B cell (primary cell): ENCODE results near the gene MAPKAP1. TPM values are rescaled to one million over a fixed set of nuclear protein-coding genes. Genes with fewer than 3 reads are reported as not detected.
"Not testable (repeated sequence)": the region's sequence is repeated elsewhere in the genome, so short reads cannot be mapped to it uniquely, and the experiment has no call there.

Experiments
- ATAC-seq: fragments of 200-7000 bp; cut with Tn5 transposase; one replicate; pipeline ENCODE4 v1.10.0; 2021; ENCODE audit warnings: low read depth, mild to moderate bottlenecking, moderate number of reproducible peaks, moderate library complexity
- CTCF ChIA-PET: fragments of 350-600 bp; sonication (Branson Sonifier 250); formaldehyde crosslinking; loops from one replicate; lab custom pipeline; 2021; ENCODE audit warnings: antibody characterized with exemption, inconsistent platforms; lab: Charles Lee
- POLR2A ChIA-PET: fragments of 350-600 bp; sonication (Branson Sonifier 250); formaldehyde crosslinking; loops from one replicate; lab custom pipeline; 2021; ENCODE audit warnings: antibody characterized with exemption; lab: Charles Lee
- DNase-seq: peaks from one replicate; pipeline ENCODE4 v3.0.0; 2013
- H2AFZ ChIP-seq: 2 replicates; pipeline ENCODE4 v1.6.1; 2012; ENCODE audit warnings: mild to moderate bottlenecking, low read depth, low read length; ENCODE audit not compliant: insufficient read depth, poor library complexity, severe bottlenecking
- H3K27ac ChIP-seq, 2 donors: 1 replicate in 1 of 2; 2 replicates in 1 of 2; pipeline ENCODE4 v1.5.1; 2012 to 2013; ENCODE audit warnings: low read length in 2 of 2, mild to moderate bottlenecking in 2 of 2, moderate library complexity in 1 of 2
- H3K27me3 ChIP-seq, 4 experiments: fragments of 200-600 bp in 1 of 4; sonication (generic) in 1 of 4; replicated peaks in 1 of 4; 1 replicate in 2 of 4; 2 replicates in 2 of 4; pipeline versions ENCODE4 v1.6.1 to v1.7.0; 2013 to 2016; ENCODE audit warnings: low read length in 3 of 4, mild to moderate bottlenecking in 2 of 4, mixed read lengths in 1 of 4, moderate library complexity in 1 of 4; ENCODE audit not compliant: insufficient read depth in 4 of 4, control insufficient read depth in 3 of 4; ENCODE audit errors: control extremely low read depth in 1 of 4
- H3K36me3 ChIP-seq, 2 experiments: replicated peaks in 1 of 2; 1 replicate in 1 of 2; 2 replicates in 1 of 2; pipeline versions ENCODE4 v1.6.1 to v1.7.1; 2013; ENCODE audit warnings: low read length in 1 of 2; ENCODE audit not compliant: insufficient read depth in 2 of 2, control insufficient read depth in 1 of 2; ENCODE audit errors: control extremely low read depth in 1 of 2, extremely low read depth in 1 of 2
- H3K4me1 ChIP-seq, 2 donors: fragments of 200-600 bp in 1 of 2; sonication (generic) in 1 of 2; 1 replicate in 1 of 2; 2 replicates in 1 of 2; pipeline versions ENCODE4 v1.5.1 to v1.6.1; 2013 to 2017; ENCODE audit warnings: low read length in 2 of 2; ENCODE audit not compliant: control insufficient read depth in 2 of 2, insufficient read depth in 2 of 2
- H3K4me2 ChIP-seq: replicated peaks from 2 replicates; pipeline ENCODE3; 2012; ENCODE audit warnings: mild to moderate bottlenecking, low read depth, low read length; ENCODE audit not compliant: poor library complexity, severe bottlenecking
- H3K4me3 ChIP-seq, 5 experiments: fragments of 200-600 bp in 1 of 5; sonication (generic) in 1 of 5; 1 replicate in 3 of 5; 2 replicates in 2 of 5; pipeline versions ENCODE4 v1.5.1 to v1.7.0; 2011 to 2016; ENCODE audit warnings: low read length in 4 of 5, mild to moderate bottlenecking in 4 of 5, low read depth in 2 of 5, control low read depth in 1 of 5, moderate library complexity in 1 of 5; ENCODE audit not compliant: insufficient read depth in 1 of 5; ENCODE audit errors: control extremely low read depth in 1 of 5, extremely low read depth in 1 of 5
- H3K79me2 ChIP-seq: fragments of 200-600 bp; sonication (generic); one replicate; pipeline ENCODE4 v1.6.0; 2016; ENCODE audit warnings: low read length; ENCODE audit not compliant: control insufficient read depth, insufficient read depth
- H3K9ac ChIP-seq: fragments of 200-600 bp; sonication (generic); 2 replicates; pipeline ENCODE4 v1.6.1; 2017; ENCODE audit warnings: mild to moderate bottlenecking, low read length, moderate library complexity
- H3K9me3 ChIP-seq, 3 donors: one replicate each; pipeline versions ENCODE4 v1.6.1 to v1.7.1; 2013; ENCODE audit warnings: low read length in 2 of 3; ENCODE audit not compliant: control insufficient read depth in 2 of 3, insufficient read depth in 1 of 3; ENCODE audit errors: control extremely low read depth in 1 of 3
- H4K20me1 ChIP-seq: 2 replicates; pipeline ENCODE4 v1.6.0; 2012; ENCODE audit warnings: mild to moderate bottlenecking, low read length; ENCODE audit not compliant: insufficient read depth, control insufficient read depth, poor library complexity, severe bottlenecking
- H3K27ac Mint-ChIP-seq: one replicate; pipeline ENCODE4 v1.8.0; 2021; ENCODE audit warnings: mixed read lengths
- H3K27me3 Mint-ChIP-seq: one replicate; pipeline ENCODE4 v1.8.0; 2021; ENCODE audit warnings: mixed read lengths
- H3K4me1 Mint-ChIP-seq: one replicate; pipeline ENCODE4 v1.8.0; 2021; ENCODE audit warnings: mixed read lengths
- H3K4me3 Mint-ChIP-seq: one replicate; pipeline ENCODE4 v1.8.0; 2021; ENCODE audit warnings: mixed read lengths
- H3K9me3 Mint-ChIP-seq: one replicate; pipeline ENCODE4 v1.8.0; 2022; ENCODE audit warnings: mixed read lengths; ENCODE audit not compliant: insufficient read depth
- EZH2 ChIP-seq: IDR thresholded peaks from 2 replicates; pipeline ENCODE4 v1.6.1; 2012; ENCODE audit warnings: borderline replicate concordance, low read depth, mild to moderate bottlenecking, moderate library complexity, low read length; ENCODE audit not compliant: insufficient read depth, poor library complexity, severe bottlenecking
- WGBS: methylation state at CpG from one replicate; pipeline ENCODE4 v1.1.5; 2013; ENCODE audit warnings: missing lambda C conversion rate; ENCODE audit not compliant: insufficient coverage; 5-methylcytosine and 5-hydroxymethylcytosine counted together
- intact Hi-C: fragments of 100-400 bp; cut with micrococcal nuclease; formaldehyde crosslinking; loops from one replicate; pipeline ENCODE4 v1.10.0; 2022
- polyA plus RNA-seq: library from polyadenylated mRNA; depleted of rRNA; stranded (reverse); fragments of >200 nt; gene quantifications from 2 replicates; pipeline ENCODE4 v1.2.3, GENCODE V29; 2012
- total RNA-seq, 2 donors: library from RNA; stranded (reverse); fragments of 120-200 nt in 1 of 2; gene quantifications; 1 replicate in 1 of 2; 2 replicates in 1 of 2; pipeline versions ENCODE4 v1.2.3 to v1.2.4, GENCODE V29; 2013 to 2022
- TF ChIP-seq, protein P1 (sequence below): fragments of 200-600 bp; IDR thresholded peaks from one replicate; pipeline ENCODE4 v1.8.0; 2022; ENCODE audit warnings: antibody characterized with exemption, mild to moderate bottlenecking

MAPKAP1 gene
- total and polyA plus RNA-seq, 2 donors (not counting 1 experiment from before 2014, with no cell fraction given) = 51.6 to 62.4 TPM

DNA sequence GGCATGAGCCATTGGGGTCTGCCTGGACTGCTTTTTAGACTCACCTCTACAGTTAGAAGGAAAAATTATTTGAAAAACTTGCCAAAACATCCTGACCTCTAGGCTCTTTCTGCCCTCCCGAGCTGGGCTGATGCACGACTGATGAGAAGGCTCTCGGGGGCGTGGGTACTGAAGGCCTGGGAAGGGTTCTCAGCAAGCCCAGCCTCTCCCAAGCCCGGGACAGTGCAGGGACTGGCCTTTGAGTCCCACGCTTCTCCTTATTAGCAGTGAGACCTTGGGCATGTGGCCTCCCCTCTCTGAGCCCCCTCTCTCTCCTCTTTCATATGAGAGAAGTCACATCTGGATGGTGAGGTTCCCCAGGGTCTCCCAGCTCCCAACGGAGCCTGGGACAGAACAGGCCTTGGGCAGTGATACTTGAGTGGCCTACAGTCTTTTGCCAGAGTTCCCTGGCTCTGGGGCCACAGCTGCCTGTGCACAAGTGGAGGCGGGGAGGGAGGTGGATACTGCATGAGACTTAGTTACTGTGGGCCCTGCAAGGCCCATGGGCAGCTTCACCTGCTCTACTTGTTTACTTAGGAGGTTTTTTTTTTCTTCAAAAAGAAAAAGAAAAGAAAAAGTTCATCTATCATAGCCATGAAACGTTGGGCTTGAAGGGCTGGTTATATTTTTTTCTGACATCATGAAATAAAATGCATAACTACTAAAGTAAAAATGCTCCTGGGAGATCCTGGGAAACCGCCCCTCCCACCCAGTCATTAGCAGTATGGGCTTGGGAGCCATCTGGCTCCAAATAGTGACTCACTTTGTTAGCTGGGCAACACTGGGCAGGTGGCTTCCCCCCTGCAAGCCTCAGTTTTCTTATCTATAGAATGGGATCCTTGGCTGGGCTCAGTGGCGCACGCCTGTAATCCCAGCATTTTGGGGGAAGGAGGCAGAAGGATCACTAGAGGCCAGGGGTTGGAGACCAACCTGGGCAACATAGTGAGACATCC lies 306.0 kb downstream of the MAPKAP1 start:
- H3K27me3 Mint-ChIP-seq = no peaks in the 10 kb centered on the region
- Histone ChIP-seq H3K9ac (no peak overlapping the region), H3K27ac (no peak overlapping the region), H3K4me1 (no peaks in the 10 kb centered on the region), H2AFZ (no peak overlapping the region), H3K27me3 (no peaks in the 10 kb centered on the region), H3K4me3 (no peak overlapping the region), H3K79me2 (no peaks in the 10 kb centered on the region), H4K20me1 (no peaks in the 10 kb centered on the region), H3K9me3 (no peaks in the 10 kb centered on the region), H3K36me3 (no peaks in the 10 kb centered on the region), H3K4me2 (no peak overlapping the region)
- ChIA-PET POLR2A (no interaction called here), CTCF (no interaction called here)
- WGBS = 91% methylated on average over 7 of the region's 12 CpGs
- H3K4me3 Mint-ChIP-seq = no peak overlapping the region
- TF ChIP-seq EZH2 = no peak
- TF ChIP-seq, protein P1, sequence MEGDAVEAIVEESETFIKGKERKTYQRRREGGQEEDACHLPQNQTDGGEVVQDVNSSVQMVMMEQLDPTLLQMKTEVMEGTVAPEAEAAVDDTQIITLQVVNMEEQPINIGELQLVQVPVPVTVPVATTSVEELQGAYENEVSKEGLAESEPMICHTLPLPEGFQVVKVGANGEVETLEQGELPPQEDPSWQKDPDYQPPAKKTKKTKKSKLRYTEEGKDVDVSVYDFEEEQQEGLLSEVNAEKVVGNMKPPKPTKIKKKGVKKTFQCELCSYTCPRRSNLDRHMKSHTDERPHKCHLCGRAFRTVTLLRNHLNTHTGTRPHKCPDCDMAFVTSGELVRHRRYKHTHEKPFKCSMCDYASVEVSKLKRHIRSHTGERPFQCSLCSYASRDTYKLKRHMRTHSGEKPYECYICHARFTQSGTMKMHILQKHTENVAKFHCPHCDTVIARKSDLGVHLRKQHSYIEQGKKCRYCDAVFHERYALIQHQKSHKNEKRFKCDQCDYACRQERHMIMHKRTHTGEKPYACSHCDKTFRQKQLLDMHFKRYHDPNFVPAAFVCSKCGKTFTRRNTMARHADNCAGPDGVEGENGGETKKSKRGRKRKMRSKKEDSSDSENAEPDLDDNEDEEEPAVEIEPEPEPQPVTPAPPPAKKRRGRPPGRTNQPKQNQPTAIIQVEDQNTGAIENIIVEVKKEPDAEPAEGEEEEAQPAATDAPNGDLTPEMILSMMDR = no peak
- intact Hi-C loops = no loop called here
- no peaks in the 10 kb centered on the region for H3K4me1 Mint-ChIP-seq
- no peaks in the 10 kb centered on the region for H3K9me3 Mint-ChIP-seq
- ATAC-seq = no peak
- DNase-seq = no peak
- no peak overlapping the region for H3K27ac Mint-ChIP-seq

DNA sequence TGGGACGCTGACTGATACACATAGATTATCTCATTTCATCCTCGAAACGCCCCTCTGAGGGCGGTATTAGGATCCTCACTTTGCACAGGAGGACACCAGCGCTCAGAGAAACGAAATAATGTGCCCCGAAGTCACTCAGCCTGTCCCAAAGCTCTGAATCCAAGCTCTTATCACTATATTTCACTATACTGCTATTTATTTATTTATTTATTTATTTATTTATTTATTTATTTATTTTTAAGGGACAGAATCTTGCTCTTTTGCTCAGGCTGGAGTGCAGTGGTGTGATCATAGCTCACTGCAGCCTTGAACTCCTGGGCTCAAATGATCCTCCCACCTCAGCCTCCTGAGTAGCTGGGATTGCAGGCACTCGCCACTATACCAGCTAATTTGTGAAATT lies 306.8 kb downstream of the MAPKAP1 start:
- POLR2A ChIA-PET, H4K20me1 ChIP-seq, H3K4me1 ChIP-seq, CTCF ChIA-PET, ATAC-seq, H3K27me3 ChIP-seq, intact Hi-C loops, H3K9me3 ChIP-seq, H3K27ac ChIP-seq, H3K36me3 ChIP-seq, H3K79me2 ChIP-seq, H3K27me3 Mint-ChIP-seq, H3K4me3 Mint-ChIP-seq, H3K9ac ChIP-seq, H3K27ac Mint-ChIP-seq, DNase-seq, H3K4me3 ChIP-seq, H3K4me1 Mint-ChIP-seq, H3K4me2 ChIP-seq, H3K9me3 Mint-ChIP-seq, H2AFZ ChIP-seq: not testable (repeated sequence)
- 100% methylated on average over 3 of the region's 8 CpGs for WGBS
